ENCODE measurements around the gene AGT. TPM values are rescaled to one million over a fixed set of nuclear protein-coding genes. Genes with fewer than 3 reads are reported as not detected.

Gene AGT
- total RNA-seq, 1 donor from 2014 or later: 6.3 TPM

- H3K27me3 Mint-ChIP-seq (ENCODE audit: unreplicated experiment): peaks cover 3% of the 10 kb centered on the region
- peaks cover 8% of the 10 kb centered on the region for H3K9me3 Mint-ChIP-seq (ENCODE audit: unreplicated experiment)
- DNase-seq: no peak
- H3K27ac Mint-ChIP-seq (ENCODE audit: unreplicated experiment): no peak overlapping the region
- no peak for TF ChIP-seq CTCF (IDR thresholded peaks at IDR 0.05; ENCODE audit: partially characterized antibody, unreplicated experiment)
- H3K4me3 Mint-ChIP-seq (ENCODE audit: unreplicated experiment): no peak overlapping the region
- H3K36me3 Mint-ChIP-seq (ENCODE audit: unreplicated experiment): peaks cover 8% of the 10 kb centered on the region
- peaks cover 5% of the 10 kb centered on the region for H3K4me1 Mint-ChIP-seq (ENCODE audit: low read depth, unreplicated experiment)
Observed at GRCh38 chr1:230706887-230707731, 6.8 kb downstream of the AGT start.

- Mint-ChIP-seq H3K27ac (ENCODE audit: unreplicated experiment) (no peak overlapping the region), H3K9me3 (ENCODE audit: unreplicated experiment) (peaks cover 8% of the 10 kb centered on the region), H3K27me3 (ENCODE audit: unreplicated experiment) (peaks cover 3% of the 10 kb centered on the region), H3K4me1 (ENCODE audit: low read depth, unreplicated experiment) (peaks cover 8% of the 10 kb centered on the region), H3K36me3 (ENCODE audit: unreplicated experiment) (peaks cover 8% of the 10 kb centered on the region), H3K4me3 (ENCODE audit: unreplicated experiment) (no peak overlapping the region)
- no peak for DNase-seq
- TF ChIP-seq CTCF (IDR thresholded peaks at IDR 0.05; ENCODE audit: partially characterized antibody, unreplicated experiment): no peak
Observed at GRCh38 chr1:230706020-230706699, 7.8 kb downstream of the AGT start.

GRCh38 chr1:230705289-230706019, 8.5 kb downstream of the AGT start:
- peaks cover 3% of the 10 kb centered on the region for H3K27me3 Mint-ChIP-seq (ENCODE audit: unreplicated experiment)

GRCh38 chr1:230704830-230705229, 9.1 kb downstream of the AGT start:
- Mint-ChIP-seq H3K4me3 (ENCODE audit: unreplicated experiment) (peak overlapping the region; percentile 41), H3K4me1 (ENCODE audit: low read depth, unreplicated experiment) (peaks cover 8% of the 10 kb centered on the region), H3K36me3 (ENCODE audit: unreplicated experiment) (peaks cover 8% of the 10 kb centered on the region), H3K27me3 (ENCODE audit: unreplicated experiment) (peaks cover 3% of the 10 kb centered on the region), H3K9me3 (ENCODE audit: unreplicated experiment) (peaks cover 8% of the 10 kb centered on the region), H3K27ac (ENCODE audit: unreplicated experiment) (no peak overlapping the region)
- TF ChIP-seq CTCF (IDR thresholded peaks at IDR 0.05; ENCODE audit: partially characterized antibody, unreplicated experiment): no peak
- no peak for DNase-seq

More at GRCh38 chr1:230705289-230706019, 8.5 kb downstream of the AGT start:
- peaks cover 8% of the 10 kb centered on the region for H3K9me3 Mint-ChIP-seq (ENCODE audit: unreplicated experiment)
- no peak for TF ChIP-seq CTCF (IDR thresholded peaks at IDR 0.05; ENCODE audit: partially characterized antibody, unreplicated experiment)
- H3K4me1 Mint-ChIP-seq (ENCODE audit: low read depth, unreplicated experiment): peaks cover 8% of the 10 kb centered on the region
- DNase-seq: no peak
- no peak overlapping the region for H3K4me3 Mint-ChIP-seq (ENCODE audit: unreplicated experiment)
- H3K36me3 Mint-ChIP-seq (ENCODE audit: unreplicated experiment): peaks cover 8% of the 10 kb centered on the region
- no peak overlapping the region for H3K27ac Mint-ChIP-seq (ENCODE audit: unreplicated experiment)
